MM.1S (cell line): ENCODE data around the gene SYK.

Experiments
- DNase-seq: peaks from one replicate; pipeline ENCODE4 v3.0.0-alpha.2; 2015
- H2AFZ ChIP-seq: fragments of 300-600 bp; sonication (generic); 2 replicates; pipeline ENCODE4 v1.6.0; 2016; ENCODE audit warnings: antibody characterized with exemption, low read length
- H3F3A ChIP-seq: fragments of 300-600 bp; sonication (generic); 2 replicates; pipeline ENCODE4 v1.6.1; 2016; ENCODE audit warnings: mild to moderate bottlenecking, antibody characterized with exemption, low read length, moderate library complexity, mixed read lengths; ENCODE audit not compliant: insufficient read depth
- H3K27ac ChIP-seq: fragments of 300-600 bp; sonication (generic); 2 replicates; pipeline ENCODE4 v1.5.1; 2016; ENCODE audit warnings: mild to moderate bottlenecking, low read length
- H3K27me3 ChIP-seq: fragments of 300-600 bp; sonication (generic); replicated peaks from 2 replicates; pipeline ENCODE4 v1.6.0; 2016; ENCODE audit warnings: low read length; ENCODE audit not compliant: insufficient read depth
- H3K36me3 ChIP-seq: fragments of 300-600 bp; sonication (generic); replicated peaks from 2 replicates; pipeline ENCODE4 v1.6.1; 2016; ENCODE audit warnings: mild to moderate bottlenecking, low read length, mixed read lengths; ENCODE audit not compliant: insufficient read depth
- H3K4me1 ChIP-seq: fragments of 300-600 bp; sonication (generic); 2 replicates; pipeline ENCODE4 v1.6.1; 2016; ENCODE audit warnings: low read length, mixed read lengths
- H3K4me2 ChIP-seq: fragments of 300-600 bp; sonication (generic); 2 replicates; pipeline ENCODE4 v1.6.0; 2016; ENCODE audit warnings: low read depth, low read length
- H3K4me3 ChIP-seq: fragments of 300-600 bp; sonication (generic); 2 replicates; pipeline ENCODE4 v1.5.1; 2016; ENCODE audit warnings: low read length, mixed read lengths
- H3K79me2 ChIP-seq: fragments of 300-600 bp; sonication (generic); 2 replicates; pipeline ENCODE4 v1.6.1; 2016; ENCODE audit warnings: mixed run types, low read length, mixed read lengths
- H3K9ac ChIP-seq: fragments of 300-600 bp; sonication (generic); 2 replicates; pipeline ENCODE4 v1.6.1; 2016; ENCODE audit warnings: low read length, mixed read lengths
- H3K9me2 ChIP-seq: fragments of 300-600 bp; sonication (generic); replicated peaks from 2 replicates; pipeline ENCODE4 v1.6.1; 2016; ENCODE audit warnings: mild to moderate bottlenecking, low read length, mixed read lengths; ENCODE audit not compliant: insufficient read depth
- H3K9me3 ChIP-seq: fragments of 300-600 bp; sonication (generic); replicated peaks from 2 replicates; pipeline ENCODE4 v1.6.1; 2016; ENCODE audit warnings: mild to moderate bottlenecking, low read length, mixed read lengths; ENCODE audit not compliant: insufficient read depth
- H4K20me1 ChIP-seq: fragments of 300-600 bp; sonication (generic); 2 replicates; pipeline ENCODE4 v1.6.1; 2016; ENCODE audit warnings: mild to moderate bottlenecking, low read length, moderate library complexity, mixed read lengths; ENCODE audit not compliant: insufficient read depth
- EZH2 ChIP-seq: fragments of 300-600 bp; sonication (generic); optimal IDR thresholded peaks from 2 replicates; pipeline ENCODE3; 2017; ENCODE audit warnings: low read depth, mild to moderate bottlenecking, antibody characterized with exemption, low read length, mixed read lengths
- EZH2phosphoT487 ChIP-seq: fragments of 300-600 bp; sonication (generic); IDR thresholded peaks from 2 replicates; pipeline ENCODE4 v1.6.1; 2018; ENCODE audit warnings: antibody characterized with exemption, low read length
- TF ChIP-seq, protein P1 (sequence below): fragments of 300-600 bp; sonication (generic); IDR thresholded peaks from 2 replicates; pipeline ENCODE4 v1.5.1; 2016; ENCODE audit warnings: antibody characterized with exemption, low read length, mixed read lengths

Gene SYK

DNA sequence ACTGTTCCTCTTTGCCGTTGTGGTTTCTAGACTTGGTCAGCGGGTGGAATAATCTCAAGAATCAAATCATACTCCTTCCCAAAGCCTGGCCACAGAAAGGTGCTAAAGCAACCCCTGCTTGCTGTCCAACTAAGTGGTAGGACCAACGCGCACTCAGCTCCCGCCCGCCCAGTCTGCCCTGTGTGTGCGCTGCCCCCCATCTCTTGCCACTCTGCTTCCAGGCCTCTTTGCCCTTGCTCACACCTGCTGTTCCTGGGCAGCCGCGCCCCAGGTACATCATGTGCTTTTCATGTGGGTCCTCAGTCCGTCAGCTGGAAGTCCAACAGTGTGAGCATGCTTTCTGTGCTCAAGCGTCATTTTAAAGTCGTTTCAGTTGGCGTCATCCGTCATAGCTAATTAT is 65.5 kb downstream of the SYK start:
- Histone ChIP-seq H3K9me3 (no peaks in the 10 kb centered on the region), H3K9me2 (no peaks in the 10 kb centered on the region), H3K27me3 (no peaks in the 10 kb centered on the region), H2AFZ (no peak overlapping the region), H3K4me2 (no peak overlapping the region), H3F3A (no peaks in the 10 kb centered on the region), H3K4me3 (no peak overlapping the region), H4K20me1 (no peaks in the 10 kb centered on the region), H3K4me1 (0 out of 2 replicates have a peak, but pooled peaks cover 4% of the 10 kb centered on the region), H3K79me2 (0 out of 2 replicates have a peak, but pooled peaks cover 3% of the 10 kb centered on the region), H3K9ac (no peak overlapping the region), H3K36me3 (no peaks in the 10 kb centered on the region; the same call in 1 of the 2 replicates), H3K27ac (no peak overlapping the region)
- DNase-seq, result no peak
- no peak for TF ChIP-seq EZH2phosphoT487
- no peak for TF ChIP-seq EZH2
- TF ChIP-seq, protein P1, sequence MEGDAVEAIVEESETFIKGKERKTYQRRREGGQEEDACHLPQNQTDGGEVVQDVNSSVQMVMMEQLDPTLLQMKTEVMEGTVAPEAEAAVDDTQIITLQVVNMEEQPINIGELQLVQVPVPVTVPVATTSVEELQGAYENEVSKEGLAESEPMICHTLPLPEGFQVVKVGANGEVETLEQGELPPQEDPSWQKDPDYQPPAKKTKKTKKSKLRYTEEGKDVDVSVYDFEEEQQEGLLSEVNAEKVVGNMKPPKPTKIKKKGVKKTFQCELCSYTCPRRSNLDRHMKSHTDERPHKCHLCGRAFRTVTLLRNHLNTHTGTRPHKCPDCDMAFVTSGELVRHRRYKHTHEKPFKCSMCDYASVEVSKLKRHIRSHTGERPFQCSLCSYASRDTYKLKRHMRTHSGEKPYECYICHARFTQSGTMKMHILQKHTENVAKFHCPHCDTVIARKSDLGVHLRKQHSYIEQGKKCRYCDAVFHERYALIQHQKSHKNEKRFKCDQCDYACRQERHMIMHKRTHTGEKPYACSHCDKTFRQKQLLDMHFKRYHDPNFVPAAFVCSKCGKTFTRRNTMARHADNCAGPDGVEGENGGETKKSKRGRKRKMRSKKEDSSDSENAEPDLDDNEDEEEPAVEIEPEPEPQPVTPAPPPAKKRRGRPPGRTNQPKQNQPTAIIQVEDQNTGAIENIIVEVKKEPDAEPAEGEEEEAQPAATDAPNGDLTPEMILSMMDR, result no peak

DNA sequence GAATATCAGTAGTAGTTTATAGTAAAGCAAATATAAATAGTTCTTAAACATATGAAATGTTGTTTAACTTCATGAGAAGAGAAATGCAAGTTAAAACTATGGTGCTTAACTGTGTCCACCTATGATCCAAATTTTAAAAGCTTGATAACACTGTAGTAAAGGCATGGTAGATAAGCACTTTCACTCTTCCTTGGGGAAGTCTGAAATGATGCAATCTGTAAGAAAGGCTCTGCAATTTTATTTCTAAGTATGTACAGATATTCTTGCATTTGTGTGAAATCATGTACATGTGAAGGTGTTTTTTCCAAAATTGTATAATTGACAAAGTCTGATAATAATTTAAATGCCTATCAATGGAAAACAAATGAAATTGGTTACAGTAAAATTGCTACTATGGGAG is 66.9 kb downstream of the SYK start:
- Histone ChIP-seq H3K79me2 (0 out of 2 replicates have a peak, but pooled peaks cover 3% of the 10 kb centered on the region), H3K27me3 (no peaks in the 10 kb centered on the region), H3K36me3 (no peaks in the 10 kb centered on the region; the same call in 1 of the 2 replicates), H3K27ac (no peak overlapping the region), H3K9me3 (no peaks in the 10 kb centered on the region), H3K4me3 (no peak overlapping the region), H3K9ac (no peak overlapping the region), H4K20me1 (no peaks in the 10 kb centered on the region), H3K9me2 (no peaks in the 10 kb centered on the region), H3K4me2 (no peak overlapping the region), H3F3A (no peaks in the 10 kb centered on the region), H3K4me1 (0 out of 2 replicates have a peak, but pooled peaks cover 4% of the 10 kb centered on the region), H2AFZ (no peak overlapping the region)
- DNase-seq, result no peak
- TF ChIP-seq, protein P1, result no peak
- TF ChIP-seq EZH2phosphoT487 (no peak), EZH2 (no peak)

DNA sequence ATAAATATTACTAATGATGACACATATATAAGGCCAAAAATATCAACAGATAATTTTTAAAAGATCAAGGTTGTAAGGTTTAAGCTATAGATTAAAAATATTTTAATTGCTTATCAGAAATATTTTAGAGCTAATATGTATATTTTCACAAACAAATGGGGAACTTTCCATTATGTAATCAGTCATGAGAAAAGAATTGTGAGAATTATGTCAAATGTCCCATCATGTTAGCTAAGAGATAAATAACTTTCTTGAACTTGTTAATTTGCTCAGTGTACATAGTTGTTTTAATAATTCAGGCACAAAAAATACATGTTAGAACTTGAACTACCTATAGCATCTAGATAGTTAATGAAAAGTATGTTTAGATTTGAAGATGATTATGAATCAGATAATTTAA is 67.7 kb downstream of the SYK start:
- Histone ChIP-seq H3K4me3 (no peak overlapping the region), H3K27me3 (no peaks in the 10 kb centered on the region), H3K4me1 (0 out of 2 replicates have a peak, but pooled peaks cover 4% of the 10 kb centered on the region), H4K20me1 (no peaks in the 10 kb centered on the region), H3K9me2 (no peaks in the 10 kb centered on the region), H3K27ac (no peak overlapping the region), H3K79me2 (0 out of 2 replicates have a peak, but pooled peaks cover 3% of the 10 kb centered on the region), H3K9ac (no peak overlapping the region), H2AFZ (no peak overlapping the region), H3K36me3 (no peaks in the 10 kb centered on the region; the same call in 1 of the 2 replicates), H3K9me3 (no peaks in the 10 kb centered on the region), H3K4me2 (no peak overlapping the region), H3F3A (no peaks in the 10 kb centered on the region)
- TF ChIP-seq EZH2 (no peak), EZH2phosphoT487 (no peak)
- TF ChIP-seq, protein P1, result no peak
- no peak for DNase-seq
